GM23248 (cell line): Measurements from ENCODE around the gene TRIO.

ENCODE experiments used
- EZH2 ChIP-seq: fragments of 200-600 bp; sonication (generic); IDR thresholded peaks from 2 replicates; pipeline ENCODE4 v1.6.1; 2018; ENCODE audit warnings: antibody characterized with exemption, mild to moderate bottlenecking; ENCODE audit not compliant: insufficient read depth, poor library complexity, severe bottlenecking
- EZH2phosphoT487 ChIP-seq: fragments of 200-600 bp; sonication (generic); IDR thresholded peaks from 2 replicates; pipeline ENCODE4 v1.6.1; 2018; ENCODE audit warnings: antibody characterized with exemption, moderate library complexity, mild to moderate bottlenecking, low read depth; ENCODE audit not compliant: insufficient read depth

DNA sequence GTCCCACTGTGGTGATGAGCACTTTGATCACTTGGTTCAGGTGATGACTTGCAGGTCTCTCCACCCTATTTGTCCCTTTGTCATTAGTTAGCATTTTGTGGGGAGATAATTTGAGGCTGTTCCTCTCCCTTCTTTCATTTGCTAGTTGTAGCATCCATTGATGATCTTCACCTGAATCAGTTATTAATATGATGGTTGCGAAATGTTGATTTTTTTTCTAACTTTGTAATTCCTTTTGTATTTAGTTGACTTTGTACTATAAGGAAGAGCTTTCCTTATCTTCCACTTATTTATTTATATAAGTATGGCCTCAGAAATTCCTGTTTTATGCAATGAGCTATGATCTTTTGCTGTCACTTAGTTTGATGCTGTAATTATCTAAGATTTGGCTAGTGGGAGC is 12.6 kb downstream of the TRIO start:
- TF ChIP-seq EZH2 (no peak), EZH2phosphoT487 (no peak)
